Measurements from ENCODE around the gene DOCK4. TPM values are rescaled to one million over a fixed set of nuclear protein-coding genes. Genes with fewer than 3 reads are reported as not detected.

The DOCK4 gene
- total and polyA plus RNA-seq, 4 donors, result 7.2 to 48.9 (median 12.8) TPM

GRCh38 chr7:111813306-111813705 is 392.9 kb downstream of the DOCK4 start:
- 96% methylated on average over 4 of the region's 4 CpGs for WGBS
- TF ChIP-seq ATF3 (IDR thresholded peaks at IDR 0.05), result no peak
- no peak for TF ChIP-seq GABPA (IDR thresholded peaks at IDR 0.05 in 1 of 2, conservative IDR thresholded peaks at IDR 0.05 in 1 of 2)
- no peak for TF ChIP-seq RAD21 (IDR thresholded peaks at IDR 0.05)
- no peak for TF ChIP-seq ZBTB33 (IDR thresholded peaks at IDR 0.05)
- TF ChIP-seq RXRA (IDR thresholded peaks at IDR 0.05), result no peak
- no peak for TF ChIP-seq JUND (IDR thresholded peaks at IDR 0.05)
- TF ChIP-seq TAF1 (conservative IDR thresholded peaks at IDR 0.05), result no peak
- DNase-seq (ENCODE audit: low spot score), result no peak
- no peaks in the 10 kb centered on the region for H3K27me3 ChIP-seq (ENCODE audit: control insufficient read depth in 4 of 4, insufficient read depth in 4 of 4, low read length in 3 of 4)
- H3K4me3 ChIP-seq (ENCODE audit: low read depth in 1 of 3, low read length in 3 of 3), result no peak overlapping the region
- H3K36me3 ChIP-seq (ENCODE audit: control insufficient read depth in 4 of 4, insufficient read depth in 3 of 4, low read depth in 1 of 4, low read length in 3 of 4), result peaks cover 0 to 9% (median 7%) of the 10 kb centered on the region in 4 donors
- H3K9ac ChIP-seq (ENCODE audit: low read depth in 1 of 2, low read length in 2 of 2), result no peak overlapping the region
- no peaks in the 10 kb centered on the region for H3K4me1 ChIP-seq (ENCODE audit: control insufficient read depth in 4 of 4, insufficient read depth in 4 of 4, low read length in 3 of 4)
- no peaks in the 10 kb centered on the region for H3K9me3 ChIP-seq (ENCODE audit: control insufficient read depth in 4 of 4, low read length in 3 of 4)
- no peak overlapping the region for H3K27ac ChIP-seq (ENCODE audit: low read depth in 1 of 2, low read length in 2 of 2)

GRCh38 chr7:111806232-111806631 is 400.0 kb downstream of the DOCK4 start:
- Histone ChIP-seq H3K27me3 (ENCODE audit: control insufficient read depth in 4 of 4, insufficient read depth in 4 of 4, low read length in 3 of 4) (no peaks in the 10 kb centered on the region), H3K27ac (ENCODE audit: low read depth in 1 of 2, low read length in 2 of 2) (no peak overlapping the region), H3K4me3 (ENCODE audit: low read depth in 1 of 3, low read length in 3 of 3) (no peak overlapping the region), H3K9ac (ENCODE audit: low read depth in 1 of 2, low read length in 2 of 2) (no peak overlapping the region), H3K9me3 (ENCODE audit: control insufficient read depth in 4 of 4, low read length in 3 of 4) (peaks cover 0 to 1% (median 0%) of the 10 kb centered on the region in 4 donors), H3K4me1 (ENCODE audit: control insufficient read depth in 4 of 4, insufficient read depth in 4 of 4, low read length in 3 of 4) (peaks cover 0 to 14% (median 6%) of the 10 kb centered on the region in 4 donors), H3K36me3 (ENCODE audit: control insufficient read depth in 4 of 4, insufficient read depth in 3 of 4, low read depth in 1 of 4, low read length in 3 of 4) (peaks cover 0 to 10% (median 7%) of the 10 kb centered on the region in 4 donors)
- TF ChIP-seq FOXA1 (IDR thresholded peaks at IDR 0.05) (no peak), JUND (IDR thresholded peaks at IDR 0.05) (no peak), ATF3 (IDR thresholded peaks at IDR 0.05) (no peak), CTCF (IDR thresholded peaks at IDR 0.05; ENCODE audit: low read depth, low read length, missing input control) (no peak), MAX (IDR thresholded peaks at IDR 0.05) (no peak)
- no peak for DNase-seq (ENCODE audit: low spot score)
- 95% methylated on average over 4 of the region's 4 CpGs for WGBS

GRCh38 chr7:111803015-111803758 is 403.0 kb downstream of the DOCK4 start:
- no peak for TF ChIP-seq FOXA2 (IDR thresholded peaks at IDR 0.05)
- TF ChIP-seq TAF1 (conservative IDR thresholded peaks at IDR 0.05), result no peak
- TF ChIP-seq SP1 (IDR thresholded peaks at IDR 0.05), result no peak
- TF ChIP-seq HNF4A (conservative IDR thresholded peaks at IDR 0.05), result peak in 1 of 2 donors; percentile 47
- no peak for TF ChIP-seq ATF3 (IDR thresholded peaks at IDR 0.05)
- no peak overlapping the region for H3K4me3 ChIP-seq (ENCODE audit: low read depth in 1 of 3, low read length in 3 of 3)
- no peak overlapping the region for H3K9ac ChIP-seq (ENCODE audit: low read depth in 1 of 2, low read length in 2 of 2)
- H3K4me1 ChIP-seq (ENCODE audit: control insufficient read depth in 4 of 4, insufficient read depth in 4 of 4, low read length in 3 of 4), result peaks cover 0 to 14% (median 6%) of the 10 kb centered on the region in 4 donors
- H3K9me3 ChIP-seq (ENCODE audit: control insufficient read depth in 4 of 4, low read length in 3 of 4), result peaks cover 3 to 10% (median 7%) of the 10 kb centered on the region in 4 donors
- H3K27me3 ChIP-seq (ENCODE audit: control insufficient read depth in 4 of 4, insufficient read depth in 4 of 4, low read length in 3 of 4), result no peaks in the 10 kb centered on the region
- 57% methylated on average over 3 of the region's 3 CpGs for WGBS
- no peak for DNase-seq (ENCODE audit: low spot score)
- peaks cover 0 to 3% (median 1%) of the 10 kb centered on the region in 4 donors for H3K36me3 ChIP-seq (ENCODE audit: control insufficient read depth in 4 of 4, insufficient read depth in 3 of 4, low read depth in 1 of 4, low read length in 3 of 4)
- H3K27ac ChIP-seq (ENCODE audit: low read depth in 1 of 2, low read length in 2 of 2), result peak overlapping the region in 1 of 2 donors; percentile 27

Data from liver (tissue), 9 donors.